Activated naive CD8-positive, alpha-beta T cell treated with anti-CD3 and anti-CD28 coated beads for 36 hours (primary cell): Measurements from ENCODE around the gene C16orf92. TPM values are rescaled to one million over a fixed set of nuclear protein-coding genes. Genes with fewer than 3 reads are reported as not detected.

Experiments used
- DNase-seq: peaks from one replicate; pipeline ENCODE4 v3.0.0; 2021
- H3K27ac Mint-ChIP-seq: one replicate; pipeline ENCODE4 v1.8.0; 2022; ENCODE audit warnings: mild to moderate bottlenecking, moderate library complexity, mixed read lengths
- H3K27me3 Mint-ChIP-seq: one replicate; pipeline ENCODE4 v1.8.0; 2022; ENCODE audit warnings: mild to moderate bottlenecking, mixed read lengths
- H3K36me3 Mint-ChIP-seq: one replicate; pipeline ENCODE4 v1.8.0; 2021; ENCODE audit warnings: mild to moderate bottlenecking, mixed read lengths
- H3K4me1 Mint-ChIP-seq: one replicate; pipeline ENCODE4 v1.8.0; 2021; ENCODE audit warnings: mixed read lengths
- H3K4me3 Mint-ChIP-seq: one replicate; pipeline ENCODE4 v1.8.0; 2022; ENCODE audit warnings: mild to moderate bottlenecking, moderate library complexity, mixed read lengths
- H3K9me3 Mint-ChIP-seq: one replicate; pipeline ENCODE4 v1.8.0; 2022; ENCODE audit warnings: mixed read lengths
- total RNA-seq, 2 experiments: library from RNA; stranded (reverse); gene quantifications; one replicate each; pipeline ENCODE4 v1.2.3, GENCODE V29; 2021

Gene C16orf92
- total RNA-seq, 2 experiments from 2014 or later = not detected

DNA sequence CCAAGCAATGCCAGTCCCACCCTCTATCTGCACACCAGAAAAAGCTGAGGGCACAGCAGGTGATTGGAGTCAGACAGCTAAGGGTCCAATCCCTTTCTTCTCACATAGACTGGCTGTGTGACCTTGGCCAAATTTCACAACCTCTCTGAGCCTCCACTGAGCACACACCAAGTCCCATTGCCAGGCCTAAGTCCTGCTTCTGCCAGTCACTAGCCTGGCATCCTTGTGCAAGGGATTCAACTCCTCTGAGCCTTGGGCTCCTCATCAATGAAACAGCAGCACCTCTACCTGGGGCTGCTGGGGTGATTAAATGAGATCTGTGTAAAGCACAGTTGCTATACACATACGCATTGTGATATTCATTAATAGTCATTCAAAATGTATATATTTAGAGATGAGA is 23.6 kb downstream of the C16orf92 start:
- Mint-ChIP-seq H3K27ac (no peak overlapping the region), H3K4me1 (peaks cover 2% of the 10 kb centered on the region), H3K36me3 (peaks cover under 1% of the 10 kb centered on the region), H3K27me3 (no peaks in the 10 kb centered on the region), H3K4me3 (no peak overlapping the region), H3K9me3 (no peaks in the 10 kb centered on the region)
- no peak for DNase-seq

DNA sequence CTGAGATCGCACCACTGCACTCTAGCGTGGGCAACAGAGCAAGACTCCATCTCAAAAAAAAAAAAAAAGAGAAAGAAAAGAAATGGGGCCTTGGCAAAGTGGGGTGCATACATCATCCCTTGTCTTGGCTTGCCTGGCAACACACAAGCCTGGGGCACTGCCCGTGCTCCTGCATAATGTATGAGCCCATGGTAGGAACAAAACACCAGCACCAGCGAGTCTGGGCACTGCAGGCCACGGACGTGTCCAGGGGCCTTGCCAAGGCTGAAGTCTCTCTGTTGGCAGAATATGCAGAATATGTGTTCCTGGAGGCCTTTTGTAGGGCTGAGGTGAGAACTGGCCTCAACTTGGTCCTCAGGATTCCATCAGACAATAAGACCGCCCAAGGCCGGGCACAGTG is 26.9 kb downstream of the C16orf92 start:
- Mint-ChIP-seq H3K4me3 (no peak overlapping the region), H3K36me3 (peaks cover 1% of the 10 kb centered on the region), H3K9me3 (no peaks in the 10 kb centered on the region), H3K27me3 (peaks cover 8% of the 10 kb centered on the region), H3K4me1 (peaks cover 9% of the 10 kb centered on the region), H3K27ac (no peak overlapping the region)
- DNase-seq = no peak

DNA sequence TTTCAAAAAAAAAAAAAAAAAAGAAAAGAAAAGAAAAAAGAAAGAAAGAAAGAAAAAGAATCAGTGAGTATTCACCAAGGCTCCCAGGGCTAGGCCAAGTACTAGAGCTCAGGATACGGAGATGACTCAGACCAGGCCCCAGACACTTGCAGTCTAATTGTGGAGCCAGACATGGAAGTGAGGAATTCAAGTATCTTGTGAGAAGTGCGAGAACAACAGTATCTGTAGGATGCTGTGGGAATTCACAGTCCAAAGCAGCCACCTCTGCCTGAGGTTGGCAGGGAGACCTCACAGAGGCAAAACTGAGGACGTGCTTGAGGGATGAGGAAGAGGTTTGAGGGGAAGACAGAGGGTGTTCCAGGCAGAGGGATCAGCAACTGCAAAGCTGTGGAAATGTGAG is 28.5 kb downstream of the C16orf92 start:
- no peak overlapping the region for H3K27ac Mint-ChIP-seq
- H3K36me3 Mint-ChIP-seq = peaks cover 1% of the 10 kb centered on the region
- peak overlapping the region; percentile 64 for H3K4me3 Mint-ChIP-seq
- H3K27me3 Mint-ChIP-seq = peaks cover 8% of the 10 kb centered on the region
- peaks cover 15% of the 10 kb centered on the region for H3K4me1 Mint-ChIP-seq
- no peaks in the 10 kb centered on the region for H3K9me3 Mint-ChIP-seq
- no peak for DNase-seq

DNA sequence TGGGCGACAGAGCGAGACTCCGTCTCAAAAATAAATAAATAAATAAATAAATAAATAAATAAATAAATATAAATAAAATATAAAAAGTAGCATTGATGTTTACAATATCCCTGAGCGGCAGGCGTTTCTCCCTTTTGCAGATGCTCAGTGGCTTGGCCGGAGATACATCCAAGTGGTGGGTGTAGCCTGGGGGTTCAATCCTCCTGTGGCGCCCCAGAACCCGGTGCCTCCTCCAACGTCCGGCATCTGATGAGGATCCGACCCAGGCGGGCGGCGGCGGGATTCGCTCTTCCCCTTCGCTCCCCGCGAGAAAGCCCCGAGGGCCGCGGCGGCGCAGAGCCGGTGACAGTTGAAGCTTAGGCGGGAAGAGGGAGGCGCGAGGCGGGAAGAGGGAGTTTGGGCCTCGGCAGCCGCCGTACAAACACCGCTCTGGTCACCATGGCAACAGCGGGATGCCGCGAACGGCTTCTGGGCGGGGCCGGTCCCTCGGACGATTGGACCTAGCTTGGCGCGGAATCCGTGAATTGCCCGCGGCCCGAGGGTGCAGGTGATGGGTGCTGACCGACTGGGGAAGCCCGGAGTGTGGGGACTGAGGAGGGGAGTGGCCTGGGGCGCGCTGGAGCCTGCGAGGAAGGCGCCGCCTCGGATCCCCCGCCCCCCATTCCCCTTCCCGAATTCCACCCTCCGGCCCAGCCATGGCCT is 29.8 kb downstream of the C16orf92 start:
- Mint-ChIP-seq H3K4me1 (peaks cover 15% of the 10 kb centered on the region), H3K4me3 (peak overlapping the region; percentile 80), H3K36me3 (peaks cover 1% of the 10 kb centered on the region), H3K9me3 (no peaks in the 10 kb centered on the region), H3K27me3 (peaks cover 8% of the 10 kb centered on the region), H3K27ac (peak overlapping the region; percentile 74)
- DNase-seq = peak; percentile 92

DNA sequence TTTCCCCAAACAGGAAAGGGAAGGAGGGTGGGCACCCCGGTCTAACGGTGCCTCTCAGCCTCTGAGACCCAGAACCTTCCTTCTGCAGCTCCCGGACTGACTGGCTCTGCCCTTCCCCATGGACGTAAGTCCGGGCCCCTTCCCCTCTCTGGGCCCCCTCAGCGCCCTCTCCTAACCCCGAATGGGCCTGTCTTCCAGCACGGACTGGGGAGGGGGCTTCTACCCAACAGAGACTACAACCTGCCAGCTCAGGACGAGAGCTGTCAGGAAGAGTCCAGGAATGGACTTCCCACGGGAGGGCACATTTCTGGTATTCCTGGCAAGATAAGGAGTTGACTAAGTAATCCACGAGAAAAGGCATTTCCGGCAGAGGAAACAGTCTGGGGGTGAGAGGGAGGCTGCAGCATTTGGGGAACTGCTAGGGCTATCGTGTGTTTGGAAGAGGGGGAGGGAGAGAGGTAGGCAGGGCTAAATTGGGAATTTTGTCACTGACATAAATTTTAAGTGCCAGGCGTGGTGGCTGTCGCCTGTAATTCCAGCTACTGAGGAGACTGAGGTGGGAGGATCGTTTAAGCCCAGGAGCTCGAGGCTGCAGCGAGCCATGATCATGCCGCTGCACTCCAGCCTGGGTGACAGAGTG is 30.5 kb downstream of the C16orf92 start:
- Mint-ChIP-seq H3K27me3 (peaks cover 8% of the 10 kb centered on the region), H3K9me3 (no peaks in the 10 kb centered on the region), H3K4me3 (peak overlapping the region; percentile 80), H3K27ac (no peak overlapping the region), H3K4me1 (peaks cover 15% of the 10 kb centered on the region), H3K36me3 (peaks cover 1% of the 10 kb centered on the region)
- DNase-seq = no peak

DNA sequence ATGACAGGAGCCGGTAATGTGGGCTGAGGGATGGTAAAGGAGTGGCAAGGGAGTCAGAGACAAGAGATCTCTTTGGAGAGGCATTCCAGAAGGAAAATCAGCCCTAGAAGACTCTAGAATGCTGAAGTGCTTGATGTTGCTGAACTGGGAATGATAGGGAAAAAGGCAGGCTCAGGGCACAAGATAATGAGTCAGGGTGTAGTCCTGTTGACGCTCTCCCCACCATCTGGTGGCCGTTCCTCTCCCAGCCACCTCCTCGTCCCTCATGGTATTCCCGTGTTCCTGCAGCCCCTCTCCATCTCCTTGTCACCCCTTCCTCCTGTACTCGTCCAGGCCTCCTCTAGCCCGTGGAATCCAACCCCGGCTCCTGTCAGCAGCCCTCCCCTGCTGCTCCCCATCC is 31.5 kb downstream of the C16orf92 start:
- DNase-seq = no peak
- Mint-ChIP-seq H3K36me3 (peaks cover 1% of the 10 kb centered on the region), H3K27me3 (peaks cover 8% of the 10 kb centered on the region), H3K4me3 (no peak overlapping the region), H3K27ac (no peak overlapping the region), H3K4me1 (peaks cover 15% of the 10 kb centered on the region), H3K9me3 (no peaks in the 10 kb centered on the region)

DNA sequence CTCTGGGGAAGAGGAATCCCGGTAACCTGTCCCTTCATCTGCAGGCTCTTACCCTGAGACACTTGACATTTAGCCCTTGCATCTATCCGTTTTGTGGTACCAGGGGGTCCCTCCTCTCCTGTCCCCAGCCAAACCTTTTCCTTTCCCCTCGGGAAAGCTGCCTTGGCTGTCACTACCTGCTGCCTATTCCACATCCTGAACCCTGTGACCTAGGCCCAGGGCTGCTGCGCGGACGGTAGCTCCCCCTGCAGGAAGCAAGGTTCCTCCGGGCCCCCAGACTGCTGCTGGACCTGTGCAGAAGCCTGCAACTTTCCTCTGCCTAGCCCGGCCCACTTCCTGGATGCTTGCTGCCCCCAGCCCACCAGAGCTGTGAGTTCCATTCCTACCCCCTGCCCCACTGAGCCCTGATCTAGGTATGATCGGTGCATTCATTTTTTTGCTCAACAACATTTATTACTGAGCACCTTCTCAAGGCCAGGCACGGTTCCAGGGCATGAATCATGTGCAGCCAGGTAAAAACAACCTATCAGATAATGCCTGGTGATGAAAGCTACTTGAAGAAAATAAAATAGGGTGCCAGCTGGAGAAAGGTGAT is 32.1 kb downstream of the C16orf92 start:
- Mint-ChIP-seq H3K9me3 (no peaks in the 10 kb centered on the region), H3K27me3 (peaks cover 8% of the 10 kb centered on the region), H3K4me1 (peaks cover 15% of the 10 kb centered on the region), H3K4me3 (no peak overlapping the region), H3K27ac (no peak overlapping the region), H3K36me3 (peaks cover 1% of the 10 kb centered on the region)
- peak; percentile 64 for DNase-seq

DNA sequence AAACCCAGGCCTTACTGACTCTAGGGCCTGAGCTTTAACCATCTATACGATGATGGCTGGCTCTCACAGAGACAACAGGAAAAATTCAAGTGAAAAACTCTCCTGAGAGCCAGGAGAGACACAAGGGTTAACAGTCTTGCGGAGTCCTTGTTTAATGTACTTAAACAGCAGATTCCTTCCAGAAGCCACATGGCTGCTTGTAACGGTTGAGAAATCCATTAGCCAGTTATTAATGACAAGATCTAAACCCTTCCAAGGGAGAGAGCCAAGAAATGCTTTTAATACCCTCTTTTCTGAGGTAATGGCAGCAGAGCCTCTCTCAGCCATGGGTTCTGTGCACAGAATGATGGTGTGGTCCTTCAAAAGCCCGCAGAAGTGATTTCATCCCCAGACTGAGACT is 37.3 kb downstream of the C16orf92 start:
- Mint-ChIP-seq H3K4me3 (no peak overlapping the region), H3K9me3 (no peaks in the 10 kb centered on the region), H3K4me1 (peaks cover 6% of the 10 kb centered on the region), H3K27ac (no peak overlapping the region), H3K27me3 (no peaks in the 10 kb centered on the region), H3K36me3 (peaks cover 12% of the 10 kb centered on the region)
- no peak for DNase-seq

DNA sequence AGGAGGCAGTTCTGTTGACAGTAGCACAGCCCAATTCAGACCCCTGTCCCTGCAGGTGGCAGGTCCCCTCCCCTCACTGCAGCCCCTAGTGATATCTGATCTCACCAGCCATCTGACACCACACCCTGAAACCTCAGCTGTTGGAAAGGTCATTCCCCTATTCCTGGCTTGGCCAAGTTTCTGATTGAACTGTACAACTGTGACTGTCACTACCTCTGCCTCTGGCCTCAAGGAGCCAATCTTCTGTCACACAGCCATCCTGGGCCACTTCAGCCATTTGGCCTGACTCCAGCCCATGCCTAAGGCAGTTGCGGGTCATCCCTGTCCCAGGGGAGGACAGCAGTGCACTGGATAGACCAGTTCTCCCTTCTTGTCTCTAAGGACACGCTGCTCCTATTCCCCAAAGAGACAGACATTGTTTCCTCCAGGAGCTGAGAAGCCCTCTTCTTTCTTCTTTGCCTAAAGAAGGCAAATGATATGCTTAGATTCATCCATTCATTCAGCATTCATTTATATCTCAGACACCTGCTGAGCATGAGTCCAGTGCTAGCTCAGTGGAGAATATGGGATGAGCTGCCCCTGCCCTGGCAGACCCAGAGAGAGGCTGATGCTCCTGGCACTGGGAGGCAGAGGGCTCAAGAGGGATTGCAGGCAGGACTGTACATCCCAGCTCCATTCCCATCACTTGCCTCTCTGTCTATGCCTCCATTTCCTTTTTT is 38.0 kb downstream of the C16orf92 start:
- Mint-ChIP-seq H3K27ac (no peak overlapping the region), H3K9me3 (no peaks in the 10 kb centered on the region), H3K4me3 (no peak overlapping the region), H3K4me1 (peaks cover 5% of the 10 kb centered on the region), H3K36me3 (peaks cover 17% of the 10 kb centered on the region), H3K27me3 (no peaks in the 10 kb centered on the region)
- DNase-seq = no peak

DNA sequence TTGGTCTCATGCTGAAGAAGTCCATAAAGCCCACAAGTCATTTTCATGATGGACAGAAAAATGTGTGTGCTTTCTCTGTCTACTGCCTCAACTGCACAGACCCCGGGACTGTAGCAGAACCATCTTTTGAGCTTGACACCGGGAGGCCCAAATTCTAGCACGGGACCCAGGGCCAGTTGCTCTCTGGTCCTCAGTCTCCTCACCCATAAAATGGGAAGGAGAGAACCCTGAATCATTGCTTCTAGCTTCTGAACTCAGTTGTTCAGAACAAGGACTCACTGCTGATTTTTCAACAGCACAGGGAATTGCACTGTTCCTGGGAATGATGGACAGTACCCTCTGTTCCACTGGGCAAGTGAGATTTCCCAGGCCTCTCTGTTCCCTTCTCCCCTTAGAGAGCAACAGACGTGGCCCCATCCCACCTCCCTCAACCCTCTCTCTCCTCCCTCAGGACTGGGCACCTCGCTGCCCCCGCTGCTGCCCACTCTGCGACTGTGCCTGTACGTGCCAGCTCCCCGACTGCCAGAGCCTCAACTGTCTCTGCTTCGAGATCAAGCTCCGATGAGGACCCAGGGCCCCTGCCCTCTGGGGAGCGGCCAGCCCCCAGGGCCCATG is 40.4 kb downstream of the C16orf92 start:
- H3K27me3 Mint-ChIP-seq = no peaks in the 10 kb centered on the region

DNA sequence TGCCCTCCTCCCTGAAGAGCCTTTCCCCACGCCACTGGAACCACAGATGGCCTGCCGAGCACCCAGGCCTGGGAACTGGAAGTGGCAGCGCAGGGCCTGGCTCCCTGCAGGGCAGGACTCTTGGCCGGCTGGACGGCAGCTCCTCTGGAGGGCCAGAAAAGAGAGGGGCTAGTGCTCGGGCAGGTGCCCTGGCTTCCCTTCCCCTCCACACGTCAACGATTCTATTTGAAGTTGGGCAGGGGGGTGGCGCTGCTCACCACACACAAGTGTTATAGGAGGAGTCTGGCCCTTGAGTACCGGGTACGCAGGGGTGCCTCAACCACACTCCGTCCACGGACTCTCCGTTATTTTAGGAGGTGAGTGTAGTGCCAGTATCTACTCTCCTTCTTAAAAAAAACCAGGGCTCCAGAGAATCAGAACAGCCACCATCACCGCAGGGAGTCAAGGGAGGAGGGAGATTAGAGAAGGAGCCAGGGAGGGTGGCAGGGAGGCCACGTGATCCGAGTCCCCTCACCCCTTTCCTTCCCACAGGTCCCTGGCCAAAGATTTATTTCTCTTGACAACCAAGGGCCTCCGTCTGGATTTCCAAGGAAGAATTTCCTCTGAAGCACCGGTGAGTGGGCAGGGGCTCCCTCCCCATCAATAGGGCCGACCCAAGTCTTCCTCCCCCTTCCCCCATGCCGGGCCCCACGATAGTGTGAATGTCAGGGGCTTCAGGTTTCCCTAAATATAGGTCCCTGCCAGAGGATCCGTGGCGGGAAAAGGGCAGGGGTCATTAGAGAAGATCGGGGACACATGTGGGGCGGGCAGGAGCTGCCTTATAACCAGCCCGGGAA is 41.1 kb downstream of the C16orf92 start:
- H3K9me3 Mint-ChIP-seq = no peaks in the 10 kb centered on the region

More for the DNA sequence above, 40.4 kb downstream of the C16orf92 start:
- Mint-ChIP-seq H3K27ac (peak overlapping the region; percentile 100), H3K9me3 (no peaks in the 10 kb centered on the region), H3K36me3 (peaks cover 37% of the 10 kb centered on the region), H3K4me3 (peak overlapping the region; percentile 99), H3K4me1 (peaks cover 15% of the 10 kb centered on the region)
- no peak for DNase-seq

DNA sequence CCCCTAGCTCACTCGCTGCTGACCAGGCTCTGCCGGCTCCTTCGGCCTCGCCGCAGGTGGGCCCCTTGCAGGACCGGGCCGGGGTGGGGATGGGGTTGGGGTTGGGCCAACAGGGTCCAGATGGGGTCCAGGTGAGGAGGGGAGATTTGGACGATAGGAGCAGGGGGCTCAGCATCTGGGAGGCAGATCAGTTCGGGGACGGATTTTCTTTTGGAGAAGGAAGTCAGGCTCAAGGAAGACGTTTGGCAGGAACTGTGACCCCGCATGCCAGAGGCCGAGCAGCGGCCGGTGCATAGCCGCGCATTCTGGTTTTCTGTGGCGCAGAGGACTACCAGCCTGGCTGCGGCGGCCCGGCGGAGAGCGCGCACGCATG is 41.7 kb downstream of the C16orf92 start:
- no peaks in the 10 kb centered on the region for H3K27me3 Mint-ChIP-seq
- H3K36me3 Mint-ChIP-seq = peaks cover 50% of the 10 kb centered on the region
- H3K4me3 Mint-ChIP-seq = peak overlapping the region; percentile 99
- H3K9me3 Mint-ChIP-seq = no peaks in the 10 kb centered on the region
- no peak for DNase-seq
- H3K27ac Mint-ChIP-seq = peak overlapping the region; percentile 100
- peaks cover 25% of the 10 kb centered on the region for H3K4me1 Mint-ChIP-seq

More for the DNA sequence above, 41.1 kb downstream of the C16orf92 start:
- peak overlapping the region; percentile 100 for H3K27ac Mint-ChIP-seq
- peak; percentile 73 for DNase-seq
- H3K27me3 Mint-ChIP-seq = no peaks in the 10 kb centered on the region
- H3K4me3 Mint-ChIP-seq = peak overlapping the region; percentile 99
- peaks cover 44% of the 10 kb centered on the region for H3K36me3 Mint-ChIP-seq
- H3K4me1 Mint-ChIP-seq = peaks cover 20% of the 10 kb centered on the region

DNA sequence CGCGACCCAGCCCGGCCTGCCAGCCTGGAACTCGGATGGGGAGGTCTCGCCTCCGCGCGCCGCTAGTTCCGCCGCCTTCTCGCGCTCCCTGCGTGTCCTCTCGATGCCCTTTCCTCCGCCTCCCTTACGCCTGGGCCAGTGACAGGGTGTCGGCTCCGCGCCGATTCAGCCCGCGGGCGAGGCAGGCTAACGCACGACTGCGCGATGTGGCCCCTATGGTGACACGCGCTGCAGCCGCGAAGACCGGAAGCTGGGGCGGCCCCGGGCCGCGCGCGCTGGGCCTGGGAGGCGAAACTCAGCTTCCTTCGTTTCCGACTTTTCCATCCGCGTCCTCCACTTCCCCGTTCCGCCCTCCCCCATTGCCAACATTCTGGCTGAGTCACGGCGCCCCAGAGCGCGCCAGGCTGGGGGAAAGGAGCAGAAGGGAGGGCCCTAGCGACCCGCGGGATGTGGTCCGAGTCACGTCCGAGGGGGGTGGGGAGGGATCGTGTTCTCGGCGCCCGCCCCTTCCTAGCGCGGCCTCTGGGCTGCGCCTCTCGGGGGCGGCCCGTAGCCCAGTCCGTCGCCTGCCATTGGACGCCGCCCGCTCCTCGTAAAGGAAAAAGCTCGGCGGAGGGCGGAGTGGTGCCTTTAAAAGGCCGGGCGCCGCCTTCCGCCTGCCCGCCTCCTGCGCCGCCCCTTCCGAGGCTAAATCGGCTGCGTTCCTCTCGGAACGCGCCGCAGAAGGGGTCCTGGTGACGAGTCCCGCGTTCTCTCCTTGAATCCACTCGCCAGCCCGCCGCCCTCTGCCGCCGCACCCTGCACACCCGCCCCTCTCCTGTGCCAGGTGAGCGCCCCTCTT is 42.3 kb downstream of the C16orf92 start, which contains the start of gene ALDOA:
TSS of gene ALDOA (plus strand) at position 659 of the 841 bp plus-strand sequence. CDS start 1,138 bp downstream, outside the sequence.
- Mint-ChIP-seq H3K27ac (peak within 1 kb of the TSS; percentile 100), H3K9me3 (no peaks in the 10 kb centered on the region), H3K36me3 (peaks cover 56% of the 10 kb centered on the region), H3K27me3 (no peaks in the 10 kb centered on the region), H3K4me1 (peaks cover 29% of the 10 kb centered on the region), H3K4me3 (peak within 1 kb of the TSS; percentile 99)
- peak; percentile 99 for DNase-seq
